Astrocyte (in vitro differentiated cells and primary cell): ENCODE measurements around the gene PDE6G.

Experiments
- EZH2 ChIP-seq: IDR thresholded peaks from 2 replicates; pipeline ENCODE4 v1.6.1; 2012; ENCODE audit warnings: mild to moderate bottlenecking, low read length, inconsistent platforms; ENCODE audit not compliant: insufficient read depth
- TF ChIP-seq, protein P1 (sequence below): IDR thresholded peaks from 2 replicates; pipeline ENCODE4 v1.5.1; 2011; ENCODE audit warnings: low read depth, mild to moderate bottlenecking, inconsistent platforms, low read length, moderate library complexity; ENCODE audit not compliant: insufficient read depth

DNA sequence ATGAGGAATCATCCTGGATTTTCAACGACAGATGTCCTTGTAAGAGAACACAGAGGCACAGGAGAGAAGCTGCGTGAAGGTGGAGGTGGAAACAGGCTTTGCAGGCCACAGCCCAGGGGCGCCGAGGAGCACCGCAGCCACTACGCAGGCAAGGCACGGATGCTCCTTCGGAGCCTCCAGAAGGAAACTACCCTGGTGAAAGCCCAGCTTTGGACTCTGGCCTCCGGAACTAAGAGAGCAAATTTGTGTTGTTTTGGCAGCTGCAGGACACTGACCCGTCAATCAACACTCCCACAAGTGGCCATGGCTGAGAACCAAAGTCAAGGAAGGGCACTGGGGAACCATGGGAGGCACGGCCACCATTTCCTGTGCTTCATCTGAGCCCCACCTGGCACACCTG is 23.8 kb upstream of the PDE6G start:
- TF ChIP-seq, protein P1, sequence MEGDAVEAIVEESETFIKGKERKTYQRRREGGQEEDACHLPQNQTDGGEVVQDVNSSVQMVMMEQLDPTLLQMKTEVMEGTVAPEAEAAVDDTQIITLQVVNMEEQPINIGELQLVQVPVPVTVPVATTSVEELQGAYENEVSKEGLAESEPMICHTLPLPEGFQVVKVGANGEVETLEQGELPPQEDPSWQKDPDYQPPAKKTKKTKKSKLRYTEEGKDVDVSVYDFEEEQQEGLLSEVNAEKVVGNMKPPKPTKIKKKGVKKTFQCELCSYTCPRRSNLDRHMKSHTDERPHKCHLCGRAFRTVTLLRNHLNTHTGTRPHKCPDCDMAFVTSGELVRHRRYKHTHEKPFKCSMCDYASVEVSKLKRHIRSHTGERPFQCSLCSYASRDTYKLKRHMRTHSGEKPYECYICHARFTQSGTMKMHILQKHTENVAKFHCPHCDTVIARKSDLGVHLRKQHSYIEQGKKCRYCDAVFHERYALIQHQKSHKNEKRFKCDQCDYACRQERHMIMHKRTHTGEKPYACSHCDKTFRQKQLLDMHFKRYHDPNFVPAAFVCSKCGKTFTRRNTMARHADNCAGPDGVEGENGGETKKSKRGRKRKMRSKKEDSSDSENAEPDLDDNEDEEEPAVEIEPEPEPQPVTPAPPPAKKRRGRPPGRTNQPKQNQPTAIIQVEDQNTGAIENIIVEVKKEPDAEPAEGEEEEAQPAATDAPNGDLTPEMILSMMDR = no peak
- TF ChIP-seq EZH2 = no peak
